Prostate gland (tissue), 2 donors: ENCODE measurements around the gene RADIL.

ENCODE experiments used
- CTCF ChIP-seq, 4 experiments: fragments of 200-600 bp in 2 of 4; fragments of 450-650 bp in 2 of 4; sonication (generic) in 2 of 4; IDR thresholded peaks; 1 replicate in 3 of 4; 2 replicates in 1 of 4; pipeline ENCODE4 v1.5.1; 2016 to 2019; ENCODE audit warnings: antibody characterized with exemption in 4 of 4, mild to moderate bottlenecking in 2 of 4, moderate library complexity in 2 of 4
- POLR2A ChIP-seq: fragments of 450-650 bp; IDR thresholded peaks from one replicate; pipeline ENCODE4 v1.6.1; 2016; ENCODE audit warnings: antibody characterized with exemption, mild to moderate bottlenecking

DNA sequence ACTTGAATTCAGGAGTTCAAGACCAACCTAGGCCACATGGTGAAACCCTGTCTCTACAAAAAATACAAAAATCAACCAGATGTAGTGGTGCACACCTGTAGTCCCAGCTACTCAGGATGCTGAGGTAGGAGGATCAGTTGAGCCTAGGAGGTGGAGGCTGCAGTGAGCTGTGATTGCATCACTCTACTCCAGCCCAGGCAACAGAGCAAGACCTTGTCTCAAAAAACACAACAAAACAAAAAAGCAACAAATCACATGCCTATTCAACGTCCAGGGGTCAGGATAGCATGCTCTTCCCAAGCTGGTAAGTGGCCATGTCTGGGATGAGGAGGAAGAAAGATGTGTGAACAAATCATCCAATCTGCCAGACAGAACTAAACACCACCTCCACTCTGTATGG is 6.2 kb upstream of the RADIL start:
- TF ChIP-seq POLR2A (no peak), CTCF (IDR thresholded peaks at IDR 0.05) (no peak)
